ENCODE results near the gene SHCBP1L. TPM values are rescaled to one million over a fixed set of nuclear protein-coding genes. Genes with fewer than 3 reads are reported as not detected.
A peak's percentile ranks its signal among the peaks of the same experiment; 100 is the strongest.
"Not testable (repeated sequence)": the region's sequence is repeated elsewhere in the genome, so short reads cannot be mapped to it uniquely, and the experiment has no call there.

SHCBP1L gene
- total and polyA plus RNA-seq, 2 experiments from 2014 or later: not detected

DNA sequence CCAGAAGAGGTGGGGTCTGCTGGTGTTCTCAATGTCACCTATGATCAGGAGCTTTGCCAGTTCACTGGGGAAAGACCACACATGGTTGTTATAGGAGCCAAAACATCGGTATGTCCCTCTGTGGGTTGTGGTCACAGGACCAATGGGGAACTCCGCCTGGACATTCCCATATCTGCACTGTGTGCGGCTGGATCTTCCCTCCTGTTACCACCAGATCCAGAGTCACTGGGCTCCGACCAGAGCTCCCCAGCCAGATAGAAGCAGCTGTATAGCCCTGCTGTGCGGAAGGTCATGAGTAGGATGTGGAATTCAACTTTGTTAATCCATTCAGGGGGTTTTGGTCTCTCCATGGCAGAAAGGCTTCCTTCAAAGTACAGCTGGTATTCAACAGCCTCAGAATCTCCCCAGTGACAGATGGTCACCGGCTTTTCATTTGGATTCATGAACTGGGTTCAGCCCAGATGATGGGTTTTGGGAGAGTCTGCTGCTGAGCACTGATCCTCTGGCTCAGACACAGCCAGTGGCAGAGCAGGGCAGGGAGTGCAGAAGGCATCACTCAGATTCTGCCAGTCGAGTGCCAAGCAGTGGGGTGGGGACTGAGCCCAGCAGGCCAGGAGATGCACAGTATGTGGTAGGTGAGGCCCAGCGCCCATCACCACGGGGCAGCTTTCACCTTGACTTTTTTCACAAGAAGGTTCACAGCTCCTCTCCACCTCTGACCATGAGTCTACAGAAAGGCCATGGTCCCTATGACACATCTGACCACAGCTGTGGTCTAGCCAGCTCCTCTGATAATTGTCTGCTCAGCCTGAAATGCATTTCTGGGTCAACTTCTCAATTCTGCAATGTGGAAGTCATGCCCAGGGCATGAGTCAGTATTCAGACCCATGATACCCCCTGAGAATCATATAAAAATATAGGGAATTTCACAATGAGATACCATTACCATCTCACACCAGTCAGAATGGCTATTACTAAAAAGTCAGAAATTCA lies 2.9 kb upstream of the SHCBP1L start:
- H3K36me3 ChIP-seq: no peaks in the 10 kb centered on the region
- H3K4me1 ChIP-seq (ENCODE audit: low read depth): no peaks in the 10 kb centered on the region
- H3K9me3 ChIP-seq (ENCODE audit: low read depth): no peaks in the 10 kb centered on the region
- H3K4me3 ChIP-seq: no peak overlapping the region
- peak in 1 of 2 donors; percentile 87 for DNase-seq (ENCODE audit: low read depth in 1 of 2, low spot score in 1 of 2)
- TF ChIP-seq, protein P1, sequence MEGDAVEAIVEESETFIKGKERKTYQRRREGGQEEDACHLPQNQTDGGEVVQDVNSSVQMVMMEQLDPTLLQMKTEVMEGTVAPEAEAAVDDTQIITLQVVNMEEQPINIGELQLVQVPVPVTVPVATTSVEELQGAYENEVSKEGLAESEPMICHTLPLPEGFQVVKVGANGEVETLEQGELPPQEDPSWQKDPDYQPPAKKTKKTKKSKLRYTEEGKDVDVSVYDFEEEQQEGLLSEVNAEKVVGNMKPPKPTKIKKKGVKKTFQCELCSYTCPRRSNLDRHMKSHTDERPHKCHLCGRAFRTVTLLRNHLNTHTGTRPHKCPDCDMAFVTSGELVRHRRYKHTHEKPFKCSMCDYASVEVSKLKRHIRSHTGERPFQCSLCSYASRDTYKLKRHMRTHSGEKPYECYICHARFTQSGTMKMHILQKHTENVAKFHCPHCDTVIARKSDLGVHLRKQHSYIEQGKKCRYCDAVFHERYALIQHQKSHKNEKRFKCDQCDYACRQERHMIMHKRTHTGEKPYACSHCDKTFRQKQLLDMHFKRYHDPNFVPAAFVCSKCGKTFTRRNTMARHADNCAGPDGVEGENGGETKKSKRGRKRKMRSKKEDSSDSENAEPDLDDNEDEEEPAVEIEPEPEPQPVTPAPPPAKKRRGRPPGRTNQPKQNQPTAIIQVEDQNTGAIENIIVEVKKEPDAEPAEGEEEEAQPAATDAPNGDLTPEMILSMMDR (IDR thresholded peaks at IDR 0.05; ENCODE audit: low read depth, low read length): no peak
- H3K27me3 ChIP-seq: no peaks in the 10 kb centered on the region
- H3K27ac ChIP-seq: no peak overlapping the region

DNA sequence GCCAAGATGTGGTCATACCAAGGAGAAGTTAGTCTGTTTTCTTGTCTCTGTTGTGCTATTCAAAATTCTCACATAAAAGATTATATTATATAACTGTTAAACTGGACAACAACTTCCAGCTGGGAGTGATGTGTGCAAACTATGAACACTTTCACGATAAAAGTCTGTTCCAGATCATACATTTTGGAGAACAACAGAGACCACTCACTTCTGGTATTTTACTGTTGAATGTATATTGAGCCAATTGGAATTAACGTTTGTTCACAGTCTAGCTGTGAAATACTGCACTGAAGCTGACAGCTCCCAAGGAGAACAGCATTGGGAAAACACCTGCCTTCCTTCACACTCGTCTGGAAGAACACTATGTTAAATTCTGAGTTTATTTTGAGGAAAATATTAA lies 860 bp upstream of the SHCBP1L start:
- Histone ChIP-seq H3K36me3 (no peaks in the 10 kb centered on the region), H3K4me1 (ENCODE audit: low read depth) (no peaks in the 10 kb centered on the region), H3K9me3 (ENCODE audit: low read depth) (no peaks in the 10 kb centered on the region), H3K4me3 (no peak overlapping the region), H3K27ac (no peak overlapping the region), H3K27me3 (no peaks in the 10 kb centered on the region)
- DNase-seq (ENCODE audit: low read depth in 1 of 2, low spot score in 1 of 2): no peak
- TF ChIP-seq, protein P1 (IDR thresholded peaks at IDR 0.05; ENCODE audit: low read depth, low read length): no peak

DNA sequence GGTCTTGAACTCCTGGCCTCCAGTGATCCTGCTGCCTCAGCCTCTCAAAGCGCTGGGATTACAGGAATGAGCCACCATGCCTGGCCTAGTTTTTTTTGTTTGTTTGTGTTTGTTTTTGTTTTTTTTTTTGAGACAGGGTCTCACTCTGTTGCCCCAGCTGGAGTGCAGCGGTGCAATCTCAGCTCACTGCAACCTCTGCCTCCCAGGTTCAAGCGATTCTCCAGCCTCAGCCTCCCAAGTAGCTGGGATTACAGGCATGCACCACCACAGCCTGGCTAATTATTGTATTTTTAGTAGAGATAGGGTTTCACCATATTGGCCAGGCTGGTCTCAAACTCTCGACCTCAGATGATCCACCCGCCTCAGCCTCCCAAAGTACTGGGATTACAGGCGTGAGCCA lies 9.6 kb downstream of the SHCBP1L start:
- not testable (repeated sequence) for H3K4me1 ChIP-seq (ENCODE audit: low read depth); H3K27ac ChIP-seq; DNase-seq (ENCODE audit: low read depth in 1 of 2, low spot score in 1 of 2); H3K36me3 ChIP-seq; H3K4me3 ChIP-seq; H3K9me3 ChIP-seq (ENCODE audit: low read depth); H3K27me3 ChIP-seq

DNA sequence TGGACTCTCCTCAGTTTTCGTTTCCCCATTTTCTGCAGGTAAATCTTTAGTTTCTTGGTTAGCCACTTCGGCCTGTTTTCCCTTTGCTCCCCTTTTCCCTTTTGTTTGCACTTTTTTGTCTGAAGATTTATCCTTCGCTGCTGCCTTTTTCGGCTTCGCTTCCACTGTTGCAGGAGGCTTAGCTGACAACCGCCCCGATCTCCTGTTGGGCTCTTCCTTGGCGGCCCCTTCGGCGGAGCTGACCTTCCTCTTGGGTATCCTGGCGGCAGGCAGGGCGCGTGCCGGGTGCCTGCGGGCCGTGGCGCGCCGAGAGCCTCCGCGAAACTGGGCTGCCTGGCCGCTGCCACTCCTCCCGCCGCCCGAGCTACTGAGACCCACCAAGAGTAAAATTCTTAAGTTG lies 10.8 kb downstream of the SHCBP1L start:
- H3K4me1 ChIP-seq (ENCODE audit: low read depth); H3K27ac ChIP-seq; H3K9me3 ChIP-seq (ENCODE audit: low read depth); H3K4me3 ChIP-seq; H3K27me3 ChIP-seq; H3K36me3 ChIP-seq: not testable (repeated sequence)
- peak; percentile 26 to 50 for DNase-seq (ENCODE audit: low read depth in 1 of 2, low spot score in 1 of 2)

DNA sequence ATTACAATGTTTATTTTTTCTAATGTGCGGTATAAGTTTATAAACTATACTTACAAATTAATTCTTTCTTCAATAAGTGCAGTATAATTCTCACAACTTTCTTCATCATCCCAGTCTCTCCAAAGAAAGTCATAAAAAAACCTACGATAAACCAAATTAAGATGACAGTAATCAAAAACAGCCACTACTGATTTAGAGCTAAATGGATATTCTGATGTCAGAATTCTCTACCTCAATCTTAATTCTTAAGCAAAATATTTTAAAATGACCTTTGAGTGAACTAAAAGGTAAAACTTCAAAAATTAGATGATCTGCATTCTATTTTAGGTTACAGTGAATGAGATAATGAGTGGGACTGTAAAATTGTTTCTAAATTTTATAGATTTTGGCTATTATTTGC lies 13.6 kb downstream of the SHCBP1L start:
- TF ChIP-seq, protein P1 (IDR thresholded peaks at IDR 0.05; ENCODE audit: low read depth, low read length): no peak
- H3K27ac ChIP-seq: no peak overlapping the region

DNA sequence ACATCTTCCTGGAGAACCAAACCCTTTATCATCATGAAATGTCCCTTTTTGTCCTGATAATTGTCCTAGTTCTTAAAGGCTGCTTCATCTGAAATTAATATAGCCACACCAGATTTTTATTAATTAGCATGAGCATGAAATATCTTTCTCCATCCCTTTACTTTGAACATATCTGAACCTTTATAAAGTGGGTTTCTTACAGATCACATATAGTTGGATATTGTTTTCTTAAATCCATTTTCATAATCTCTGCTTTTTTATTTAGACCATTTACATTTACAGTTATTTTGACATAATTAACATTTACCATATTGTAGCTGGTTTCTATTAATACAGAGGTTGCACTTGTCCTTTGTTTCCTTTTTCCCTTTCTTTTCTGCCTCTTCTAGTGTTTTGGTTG lies 17.2 kb downstream of the SHCBP1L start:
- Histone ChIP-seq H3K9me3 (ENCODE audit: low read depth) (no peaks in the 10 kb centered on the region), H3K27ac (no peak overlapping the region), H3K4me3 (no peak overlapping the region), H3K4me1 (ENCODE audit: low read depth) (no peaks in the 10 kb centered on the region), H3K27me3 (no peaks in the 10 kb centered on the region), H3K36me3 (no peaks in the 10 kb centered on the region)
- TF ChIP-seq, protein P1 (IDR thresholded peaks at IDR 0.05; ENCODE audit: low read depth, low read length): no peak
- no peak for DNase-seq (ENCODE audit: low read depth in 1 of 2, low spot score in 1 of 2)

More for the DNA sequence above, 13.6 kb downstream of the SHCBP1L start:
- no peaks in the 10 kb centered on the region for H3K4me1 ChIP-seq (ENCODE audit: low read depth)
- H3K27me3 ChIP-seq: peaks cover 2% of the 10 kb centered on the region
- no peaks in the 10 kb centered on the region for H3K36me3 ChIP-seq
- no peak overlapping the region for H3K4me3 ChIP-seq
- DNase-seq (ENCODE audit: low read depth in 1 of 2, low spot score in 1 of 2): no peak
- H3K9me3 ChIP-seq (ENCODE audit: low read depth): no peaks in the 10 kb centered on the region
